T follicular helper cell (primary cell): ENCODE data around the gene U2AF1.
"Not testable (repeated sequence)": the region's sequence is repeated elsewhere in the genome, so short reads cannot be mapped to it uniquely, and the experiment has no call there.

Source experiments
- DNase-seq: peaks from one replicate; pipeline ENCODE4 v3.0.0-alpha.2; 2020; ENCODE audit warnings: low read depth

Gene U2AF1

DNA sequence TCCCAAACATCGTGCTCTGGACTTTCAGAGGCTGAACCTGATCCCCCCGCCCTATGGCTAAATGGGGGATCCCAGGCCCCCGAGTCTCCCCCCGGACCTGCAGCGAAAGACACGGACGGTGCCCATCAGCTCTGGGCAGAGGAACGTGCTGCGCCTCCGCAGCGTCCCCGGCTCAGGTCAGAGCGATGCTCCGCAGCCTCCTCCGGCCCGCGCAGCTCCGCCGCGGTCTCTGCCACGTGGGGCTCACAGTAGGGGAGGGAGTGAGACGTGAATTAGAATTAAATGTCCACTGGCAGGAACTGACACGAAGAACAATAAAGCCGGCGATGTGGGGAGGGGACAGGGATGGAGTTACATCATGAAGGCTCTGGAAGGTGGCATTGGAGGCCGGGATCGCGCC is 30.7 kb downstream of the U2AF1 start:
- not testable (repeated sequence) for DNase-seq

- DNase-seq, result not testable (repeated sequence)
These were observed 31.2 kb downstream of the U2AF1 start for GRCh38 chr21:43076023-43076637.

DNA sequence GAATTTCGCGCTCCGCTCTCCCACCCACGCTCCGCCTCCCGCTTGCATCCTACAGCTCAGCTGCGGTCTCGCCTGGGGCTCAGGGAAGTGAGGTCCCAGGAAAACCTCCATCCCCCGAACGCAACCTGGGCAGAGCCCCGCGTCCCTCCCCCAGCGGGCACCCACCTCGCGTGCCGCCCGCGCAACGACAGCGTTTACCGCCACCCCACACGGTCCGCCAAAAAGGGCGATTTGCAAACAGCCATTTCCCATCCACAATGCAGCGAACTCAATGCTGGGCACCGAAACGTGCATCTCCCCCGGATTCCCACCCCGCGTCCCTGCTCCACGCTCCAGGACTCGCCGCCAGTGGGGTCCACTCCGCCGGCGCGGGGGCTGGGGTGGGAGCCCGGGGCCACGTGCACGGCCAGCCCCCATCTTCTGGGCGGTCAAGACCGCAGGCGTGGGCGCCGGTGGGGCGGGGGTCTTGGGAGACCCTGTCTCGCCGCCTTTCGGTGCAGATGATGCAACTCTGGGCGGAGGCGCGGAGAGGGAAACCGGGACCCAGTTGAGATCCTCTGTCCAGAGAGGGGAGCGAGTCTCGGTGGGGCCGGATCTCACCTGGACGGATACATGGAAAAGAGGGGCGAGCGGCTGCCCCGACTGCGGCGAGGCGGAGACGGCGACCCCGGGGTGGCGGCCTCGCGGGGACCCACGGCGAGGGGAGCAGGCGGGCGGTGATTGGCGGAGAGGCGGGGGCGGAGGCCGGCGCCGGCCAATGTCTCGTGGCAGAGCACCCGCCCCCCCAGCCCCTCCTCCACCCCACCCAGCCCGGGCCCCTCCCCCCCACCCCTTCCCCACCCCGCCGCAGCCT is 32.0 kb downstream of the U2AF1 start, which contains the start of gene CBS:
TSS of gene CBS (minus strand) at position 666 of the 853 bp plus-strand sequence. CDS start 3,642 bp downstream, outside the sequence.
- DNase-seq, result not testable (repeated sequence)

DNA sequence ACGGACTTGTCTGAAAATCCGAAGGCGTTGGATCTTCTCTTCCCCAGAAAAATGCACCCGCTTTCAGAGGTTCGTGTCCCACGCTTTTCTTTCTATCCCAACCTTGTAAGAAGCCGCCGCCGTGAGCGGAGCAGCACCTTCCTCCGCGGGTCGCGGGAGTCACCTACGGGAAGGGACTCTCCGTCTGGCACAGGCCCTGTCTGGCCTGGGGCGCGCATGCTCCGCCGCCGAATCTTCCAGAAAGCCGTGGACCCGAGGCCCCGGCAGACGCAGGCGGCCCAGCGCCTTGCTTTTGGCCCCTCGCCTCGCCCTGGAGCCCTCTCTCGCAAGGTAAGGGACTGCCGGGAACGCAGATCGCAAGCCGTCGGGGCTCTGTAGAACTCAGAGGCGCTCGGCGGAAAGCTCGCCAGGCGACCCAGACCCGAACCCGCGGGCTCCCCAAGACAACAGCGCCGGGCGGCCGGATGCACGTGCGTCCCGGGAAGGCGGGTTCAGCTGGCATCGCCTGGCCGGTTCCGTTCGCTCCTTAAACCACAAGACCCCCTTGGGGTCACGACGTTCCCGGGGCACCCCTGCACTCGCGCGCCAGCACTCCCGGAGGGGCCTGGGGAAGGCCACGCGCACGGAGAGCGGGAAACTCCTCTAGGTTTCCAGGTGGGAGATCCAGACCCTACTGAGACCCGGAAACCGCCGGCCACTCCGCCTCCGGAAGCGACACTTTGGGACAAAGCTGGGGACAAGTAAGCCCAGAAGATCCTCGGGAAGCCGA is 32.8 kb downstream of the U2AF1 start:
- not testable (repeated sequence) for DNase-seq

- DNase-seq, result not testable (repeated sequence)
These were observed 34.6 kb downstream of the U2AF1 start for GRCh38 chr21:43072742-43073141.

GRCh38 chr21:43069682-43070081 is 37.7 kb downstream of the U2AF1 start:
- DNase-seq, result not testable (repeated sequence)

DNA sequence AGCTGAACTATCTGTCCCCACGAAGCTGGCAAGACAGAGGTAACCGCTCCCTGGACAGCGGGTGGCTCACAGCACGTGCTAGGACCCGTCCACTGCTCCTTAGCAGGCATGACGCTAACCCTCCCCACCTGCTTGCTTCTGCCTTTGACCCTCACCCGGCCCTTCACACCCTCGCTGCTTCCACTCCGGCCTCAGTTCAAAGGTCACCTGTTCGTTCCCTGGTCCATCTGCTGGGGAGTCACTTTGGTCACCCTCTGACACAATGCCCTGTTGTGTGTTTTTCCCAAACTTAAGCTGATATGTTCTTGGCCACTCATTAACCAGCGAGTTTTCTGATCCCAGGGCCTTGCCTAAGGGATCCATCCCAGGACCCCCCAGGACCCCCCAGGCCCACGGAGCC is 39.3 kb downstream of the U2AF1 start:
- DNase-seq, result not testable (repeated sequence)

- not testable (repeated sequence) for DNase-seq
These were observed 40.7 kb downstream of the U2AF1 start for GRCh38 chr21:43066690-43067089.

DNA sequence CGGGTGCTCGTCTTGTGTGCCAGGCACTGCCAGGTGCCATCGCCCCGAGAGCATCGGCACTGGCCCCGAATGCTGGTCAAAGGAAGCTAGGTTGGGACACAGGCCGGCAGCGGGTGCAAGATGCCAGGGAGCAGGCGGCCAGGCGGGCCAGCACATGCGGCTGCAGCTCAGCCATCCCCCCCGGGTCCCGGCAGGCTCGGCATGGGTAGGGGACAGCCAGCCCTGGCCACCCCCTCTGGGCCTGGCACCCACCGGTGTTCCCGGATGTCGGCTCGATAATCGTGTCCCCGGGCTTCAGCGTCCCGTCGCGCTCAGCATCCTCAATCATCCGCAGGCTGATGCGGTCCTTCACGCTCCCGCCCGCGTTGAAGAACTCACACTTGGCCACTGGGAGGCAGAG is 41.4 kb downstream of the U2AF1 start:
- not testable (repeated sequence) for DNase-seq

DNA sequence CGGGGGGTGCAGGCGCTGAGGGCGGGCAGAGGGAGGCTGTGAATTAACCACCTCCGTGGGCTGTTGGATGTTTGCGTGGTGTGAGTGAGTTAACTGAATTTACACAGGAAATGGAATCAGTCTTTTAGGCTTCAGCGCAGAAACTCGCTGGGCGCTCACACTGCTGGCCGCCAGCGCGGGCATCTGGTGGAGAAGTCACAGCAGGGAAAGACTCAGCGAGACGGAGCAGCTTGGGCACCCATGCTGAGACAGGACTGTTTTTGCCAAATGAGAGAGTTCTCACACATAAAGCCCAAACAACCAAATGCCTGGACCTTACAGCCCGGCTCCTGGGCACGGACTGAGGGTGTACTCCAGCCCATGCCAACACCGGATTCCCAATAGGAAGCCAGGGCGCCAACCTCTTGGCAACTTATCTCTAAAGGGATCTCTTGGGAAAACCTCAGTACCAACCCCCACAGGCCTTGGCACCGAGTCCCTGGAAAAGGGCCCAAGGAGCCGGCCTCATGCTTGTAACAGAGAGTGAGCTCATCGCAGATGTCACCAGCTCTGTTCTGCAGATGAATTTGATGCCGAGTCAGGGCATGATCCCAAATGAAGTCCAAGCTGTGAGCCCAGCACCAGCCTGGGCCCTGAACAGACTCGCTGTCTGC is 43.0 kb downstream of the U2AF1 start:
- DNase-seq, result not testable (repeated sequence)

- DNase-seq, result not testable (repeated sequence)
These were observed 44.3 kb downstream of the U2AF1 start for GRCh38 chr21:43062955-43063664.

- DNase-seq, result not testable (repeated sequence)
These were observed 54.3 kb downstream of the U2AF1 start for GRCh38 chr21:43053112-43053511.

DNA sequence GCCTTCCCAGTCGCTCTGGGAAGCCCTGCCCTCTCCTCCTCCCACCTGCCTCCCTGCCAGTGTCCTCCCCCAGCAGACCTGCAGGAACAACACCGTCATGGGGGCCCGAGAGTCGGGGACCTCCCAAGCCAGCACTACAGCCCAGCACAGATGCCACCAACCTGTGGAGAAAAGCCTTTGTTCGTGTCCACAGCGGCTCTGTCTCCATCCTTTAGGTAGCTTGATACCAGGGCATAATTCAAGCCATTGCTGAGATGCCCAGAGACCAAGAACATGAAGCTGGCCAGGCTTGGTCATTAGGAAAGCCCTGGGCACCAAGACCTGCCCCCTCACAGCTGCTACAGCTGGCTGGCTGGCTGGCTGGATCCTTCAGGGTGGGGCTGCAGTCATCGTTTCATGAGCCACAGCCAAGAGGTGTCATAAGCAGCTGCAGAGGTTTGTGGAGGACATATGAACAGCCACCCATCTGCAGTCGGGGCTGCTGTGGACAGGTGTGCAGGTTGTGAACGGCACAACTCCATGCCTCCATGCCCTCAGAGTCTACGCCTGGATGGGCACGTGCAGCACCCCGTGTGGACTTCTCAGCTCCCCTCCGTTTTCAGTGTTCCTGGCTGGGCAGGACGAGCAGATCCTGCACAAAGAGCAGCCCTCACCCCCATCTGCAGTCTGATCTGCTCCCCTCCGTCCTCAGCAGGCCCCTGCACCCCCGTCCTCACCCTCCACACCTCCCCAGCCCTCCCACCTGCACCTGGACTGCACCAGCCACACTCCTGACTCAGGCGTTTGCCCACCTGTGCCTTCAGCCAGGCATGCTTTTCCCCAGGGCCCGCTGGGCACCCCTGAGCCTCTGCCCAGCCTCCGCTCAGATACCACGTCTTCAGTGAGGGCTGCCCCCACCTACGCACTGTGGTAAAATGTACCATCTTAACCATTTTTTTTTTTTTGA is 61.2 kb downstream of the U2AF1 start:
- not testable (repeated sequence) for DNase-seq

- DNase-seq, result not testable (repeated sequence)
These were observed 62.0 kb downstream of the U2AF1 start for GRCh38 chr21:43045165-43045875.

- not testable (repeated sequence) for DNase-seq
These were observed 62.8 kb downstream of the U2AF1 start for GRCh38 chr21:43044547-43044946.

- DNase-seq, result not testable (repeated sequence)
These were observed 64.1 kb downstream of the U2AF1 start for GRCh38 chr21:43043291-43043690.
